ENCODE measurements around the gene NEK6. TPM values are rescaled to one million over a fixed set of nuclear protein-coding genes. Genes with fewer than 3 reads are reported as not detected.

The NEK6 gene
- total and polyA plus RNA-seq, 10 of the 15 experiments (the other 5 are each of a cell fraction or from before 2014, with no cell fraction given): 31.3 to 161 (median 89.2) TPM

DNA sequence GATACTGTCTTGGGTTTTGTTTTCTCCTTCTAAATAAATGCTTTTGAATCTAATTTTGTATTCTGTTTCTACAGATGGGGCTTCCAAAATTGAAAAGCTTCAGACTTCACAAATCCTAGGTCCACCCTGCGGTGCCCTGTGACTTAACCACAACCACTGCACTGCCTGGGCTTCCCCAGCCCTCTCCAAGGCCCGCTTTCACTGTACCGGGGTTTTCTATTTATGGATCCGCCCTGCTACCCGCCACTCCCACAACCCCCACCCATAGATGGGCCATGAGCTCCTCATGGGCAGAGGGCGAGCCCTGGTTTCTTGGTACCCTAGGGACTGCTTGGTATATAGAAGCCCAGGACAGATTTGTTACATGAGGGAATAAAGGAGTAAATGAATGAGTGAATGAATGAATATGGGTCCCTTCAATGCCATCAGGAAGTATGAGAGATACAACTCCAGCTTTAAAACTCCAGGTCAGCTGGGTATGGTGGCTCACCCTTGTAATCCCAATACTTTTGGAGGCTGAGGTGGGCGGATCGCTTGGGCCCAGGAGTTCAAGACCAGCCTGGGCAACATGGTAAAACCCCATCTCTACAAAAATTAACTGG is 39.8 kb upstream of the NEK6 start (continued):
- TF ChIP-seq, protein P1, sequence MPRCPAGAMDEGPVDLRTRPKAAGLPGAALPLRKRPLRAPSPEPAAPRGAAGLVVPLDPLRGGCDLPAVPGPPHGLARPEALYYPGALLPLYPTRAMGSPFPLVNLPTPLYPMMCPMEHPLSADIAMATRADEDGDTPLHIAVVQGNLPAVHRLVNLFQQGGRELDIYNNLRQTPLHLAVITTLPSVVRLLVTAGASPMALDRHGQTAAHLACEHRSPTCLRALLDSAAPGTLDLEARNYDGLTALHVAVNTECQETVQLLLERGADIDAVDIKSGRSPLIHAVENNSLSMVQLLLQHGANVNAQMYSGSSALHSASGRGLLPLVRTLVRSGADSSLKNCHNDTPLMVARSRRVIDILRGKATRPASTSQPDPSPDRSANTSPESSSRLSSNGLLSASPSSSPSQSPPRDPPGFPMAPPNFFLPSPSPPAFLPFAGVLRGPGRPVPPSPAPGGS (IDR thresholded peaks at IDR 0.05; ENCODE audit: borderline replicate concordance, insufficient read depth, low read depth, low read length, poor library complexity, severe bottlenecking): peak; percentile 62
- TF ChIP-seq JUNB (IDR thresholded peaks at IDR 0.05): peak; percentile 18; the same call in 1 of the 2 replicates
- no peak for TF ChIP-seq WRNIP1 (IDR thresholded peaks at IDR 0.05; ENCODE audit: borderline replicate concordance, low read depth, low read length)
- TF ChIP-seq NR2C2 (IDR thresholded peaks at IDR 0.05; ENCODE audit: borderline replicate concordance, control insufficient read depth, insufficient read length, low read depth): no peak
- no peak for TF ChIP-seq CBX5 (IDR thresholded peaks at IDR 0.05; ENCODE audit: low read depth)
- peak; percentile 58; the same call in 1 of the 2 replicates for TF ChIP-seq BCL11A (IDR thresholded peaks at IDR 0.05; ENCODE audit: low read depth, low read length)
- TF ChIP-seq SP1 (IDR thresholded peaks at IDR 0.05; ENCODE audit: low read depth, low read length): peak; percentile 29
- peak; percentile 70; the same call in 1 of the 2 replicates for TF ChIP-seq CBFB (IDR thresholded peaks at IDR 0.05; ENCODE audit: low read depth)
- TF ChIP-seq PML (IDR thresholded peaks at IDR 0.05; ENCODE audit: low read length): no peak
- TF ChIP-seq YY1 (IDR thresholded peaks at IDR 0.05; ENCODE audit: low read depth, low read length): no peak
- peak in 1 of 2 experiments; percentile 23; a peak in 1 of 4 replicates for TF ChIP-seq BHLHE40 (IDR thresholded peaks at IDR 0.05; ENCODE audit: borderline replicate concordance in 1 of 2, low read depth in 2 of 2, low read length in 1 of 2)
- TF ChIP-seq EED (IDR thresholded peaks at IDR 0.05; ENCODE audit: low read depth): peak; percentile 89

Measured in GM12878 (cell line).